B cell (primary cell): ENCODE results near the gene SCAMP5. TPM values are rescaled to one million over a fixed set of nuclear protein-coding genes. Genes with fewer than 3 reads are reported as not detected.

Experiments used
- ATAC-seq: fragments of 200-7000 bp; cut with Tn5 transposase; one replicate; pipeline ENCODE4 v1.10.0; 2021; ENCODE audit warnings: low read depth, mild to moderate bottlenecking, moderate number of reproducible peaks, moderate library complexity
- CTCF ChIA-PET: fragments of 350-600 bp; sonication (Branson Sonifier 250); formaldehyde crosslinking; loops from one replicate; lab custom pipeline; 2021; ENCODE audit warnings: antibody characterized with exemption, inconsistent platforms; lab: Charles Lee
- POLR2A ChIA-PET: fragments of 350-600 bp; sonication (Branson Sonifier 250); formaldehyde crosslinking; loops from one replicate; lab custom pipeline; 2021; ENCODE audit warnings: antibody characterized with exemption; lab: Charles Lee
- DNase-seq: peaks from one replicate; pipeline ENCODE4 v3.0.0; 2013
- H2AFZ ChIP-seq: 2 replicates; pipeline ENCODE4 v1.6.1; 2012; ENCODE audit warnings: mild to moderate bottlenecking, low read depth, low read length; ENCODE audit not compliant: insufficient read depth, poor library complexity, severe bottlenecking
- H3K27ac ChIP-seq, 2 donors: 1 replicate in 1 of 2; 2 replicates in 1 of 2; pipeline ENCODE4 v1.5.1; 2012 to 2013; ENCODE audit warnings: low read length in 2 of 2, mild to moderate bottlenecking in 2 of 2, moderate library complexity in 1 of 2
- H3K27me3 ChIP-seq, 4 experiments: fragments of 200-600 bp in 1 of 4; sonication (generic) in 1 of 4; replicated peaks in 1 of 4; 1 replicate in 2 of 4; 2 replicates in 2 of 4; pipeline versions ENCODE4 v1.6.1 to v1.7.0; 2013 to 2016; ENCODE audit warnings: low read length in 3 of 4, mild to moderate bottlenecking in 2 of 4, mixed read lengths in 1 of 4, moderate library complexity in 1 of 4; ENCODE audit not compliant: insufficient read depth in 4 of 4, control insufficient read depth in 3 of 4; ENCODE audit errors: control extremely low read depth in 1 of 4
- H3K36me3 ChIP-seq, 2 experiments: replicated peaks in 1 of 2; 1 replicate in 1 of 2; 2 replicates in 1 of 2; pipeline versions ENCODE4 v1.6.1 to v1.7.1; 2013; ENCODE audit warnings: low read length in 1 of 2; ENCODE audit not compliant: insufficient read depth in 2 of 2, control insufficient read depth in 1 of 2; ENCODE audit errors: control extremely low read depth in 1 of 2, extremely low read depth in 1 of 2
- H3K4me1 ChIP-seq, 2 donors: fragments of 200-600 bp in 1 of 2; sonication (generic) in 1 of 2; 1 replicate in 1 of 2; 2 replicates in 1 of 2; pipeline versions ENCODE4 v1.5.1 to v1.6.1; 2013 to 2017; ENCODE audit warnings: low read length in 2 of 2; ENCODE audit not compliant: control insufficient read depth in 2 of 2, insufficient read depth in 2 of 2
- H3K4me2 ChIP-seq: replicated peaks from 2 replicates; pipeline ENCODE3; 2012; ENCODE audit warnings: mild to moderate bottlenecking, low read depth, low read length; ENCODE audit not compliant: poor library complexity, severe bottlenecking
- H3K4me3 ChIP-seq, 5 experiments: fragments of 200-600 bp in 1 of 5; sonication (generic) in 1 of 5; 1 replicate in 3 of 5; 2 replicates in 2 of 5; pipeline versions ENCODE4 v1.5.1 to v1.7.0; 2011 to 2016; ENCODE audit warnings: low read length in 4 of 5, mild to moderate bottlenecking in 4 of 5, low read depth in 2 of 5, control low read depth in 1 of 5, moderate library complexity in 1 of 5; ENCODE audit not compliant: insufficient read depth in 1 of 5; ENCODE audit errors: control extremely low read depth in 1 of 5, extremely low read depth in 1 of 5
- H3K79me2 ChIP-seq: fragments of 200-600 bp; sonication (generic); one replicate; pipeline ENCODE4 v1.6.0; 2016; ENCODE audit warnings: low read length; ENCODE audit not compliant: control insufficient read depth, insufficient read depth
- H3K9ac ChIP-seq: fragments of 200-600 bp; sonication (generic); 2 replicates; pipeline ENCODE4 v1.6.1; 2017; ENCODE audit warnings: mild to moderate bottlenecking, low read length, moderate library complexity
- H3K9me3 ChIP-seq, 3 donors: one replicate each; pipeline versions ENCODE4 v1.6.1 to v1.7.1; 2013; ENCODE audit warnings: low read length in 2 of 3; ENCODE audit not compliant: control insufficient read depth in 2 of 3, insufficient read depth in 1 of 3; ENCODE audit errors: control extremely low read depth in 1 of 3
- H4K20me1 ChIP-seq: 2 replicates; pipeline ENCODE4 v1.6.0; 2012; ENCODE audit warnings: mild to moderate bottlenecking, low read length; ENCODE audit not compliant: insufficient read depth, control insufficient read depth, poor library complexity, severe bottlenecking
- H3K27ac Mint-ChIP-seq: one replicate; pipeline ENCODE4 v1.8.0; 2021; ENCODE audit warnings: mixed read lengths
- H3K27me3 Mint-ChIP-seq: one replicate; pipeline ENCODE4 v1.8.0; 2021; ENCODE audit warnings: mixed read lengths
- H3K4me1 Mint-ChIP-seq: one replicate; pipeline ENCODE4 v1.8.0; 2021; ENCODE audit warnings: mixed read lengths
- H3K4me3 Mint-ChIP-seq: one replicate; pipeline ENCODE4 v1.8.0; 2021; ENCODE audit warnings: mixed read lengths
- H3K9me3 Mint-ChIP-seq: one replicate; pipeline ENCODE4 v1.8.0; 2022; ENCODE audit warnings: mixed read lengths; ENCODE audit not compliant: insufficient read depth
- CTCF ChIP-seq: fragments of 200-600 bp; IDR thresholded peaks from one replicate; pipeline ENCODE4 v1.8.0; 2022; ENCODE audit warnings: antibody characterized with exemption, mild to moderate bottlenecking
- EZH2 ChIP-seq: IDR thresholded peaks from 2 replicates; pipeline ENCODE4 v1.6.1; 2012; ENCODE audit warnings: borderline replicate concordance, low read depth, mild to moderate bottlenecking, moderate library complexity, low read length; ENCODE audit not compliant: insufficient read depth, poor library complexity, severe bottlenecking
- WGBS: methylation state at CpG from one replicate; pipeline ENCODE4 v1.1.5; 2013; ENCODE audit warnings: missing lambda C conversion rate; ENCODE audit not compliant: insufficient coverage; 5-methylcytosine and 5-hydroxymethylcytosine counted together
- intact Hi-C: fragments of 100-400 bp; cut with micrococcal nuclease; formaldehyde crosslinking; loops from one replicate; pipeline ENCODE4 v1.10.0; 2022
- polyA plus RNA-seq: library from polyadenylated mRNA; depleted of rRNA; stranded (reverse); fragments of >200 nt; gene quantifications from 2 replicates; pipeline ENCODE4 v1.2.3, GENCODE V29; 2012
- total RNA-seq, 2 donors: library from RNA; stranded (reverse); fragments of 120-200 nt in 1 of 2; gene quantifications; 1 replicate in 1 of 2; 2 replicates in 1 of 2; pipeline versions ENCODE4 v1.2.3 to v1.2.4, GENCODE V29; 2013 to 2022

Gene SCAMP5
- total and polyA plus RNA-seq, 2 donors (not counting 1 experiment from before 2014, with no cell fraction given), result 0.59 to 3.4 TPM

- Histone ChIP-seq H3K9me3 (no peaks in the 10 kb centered on the region), H3K4me2 (no peak overlapping the region), H3K36me3 (peaks cover 0 to 3% of the 10 kb centered on the region in 2 experiments), H3K9ac (no peak overlapping the region), H3K27me3 (peaks cover 0 to 7% (median 0%) of the 10 kb centered on the region in 4 experiments), H2AFZ (no peak overlapping the region), H3K79me2 (peaks cover 34% of the 10 kb centered on the region), H3K4me1 (peaks cover 48 to 61% of the 10 kb centered on the region in 2 donors), H3K27ac (no peak overlapping the region), H4K20me1 (peaks cover 42% of the 10 kb centered on the region), H3K4me3 (no peak overlapping the region)
- no peak for TF ChIP-seq EZH2
- TF ChIP-seq CTCF, result no peak
- no peaks in the 10 kb centered on the region for H3K27me3 Mint-ChIP-seq
- POLR2A ChIA-PET, result interaction anchor here (1.0 to 1.2 kb wide), 2 partner anchors 156 to 159 kb away, joined by 3 to 5 read pairs; partner anchors contain the start of gene C15orf39
- no peak for ATAC-seq
- CTCF ChIA-PET, result interaction anchor here (1.3 to 12.1 kb wide), 4 partner anchors 12 to 162 kb away, joined by 3 to 251 read pairs (median 74); partner anchors contain the start of gene C15orf39
- H3K27ac Mint-ChIP-seq, result no peak overlapping the region
- DNase-seq, result no peak
- H3K9me3 Mint-ChIP-seq, result no peaks in the 10 kb centered on the region
- 98% methylated on average over 6 of the region's 6 CpGs for WGBS
- peak overlapping the region; percentile 12 for H3K4me3 Mint-ChIP-seq
- H3K4me1 Mint-ChIP-seq, result peaks cover 56% of the 10 kb centered on the region
- intact Hi-C loops, result no loop called here
These were observed 50.1 kb downstream of the SCAMP5 start for GRCh38 chr15:75045332-75046015.

GRCh38 chr15:75048394-75048793, 53.0 kb downstream of the SCAMP5 start:
- Histone ChIP-seq H3K4me1 (peaks cover 35 to 46% of the 10 kb centered on the region in 2 donors), H3K4me3 (no peak overlapping the region), H3K36me3 (peaks cover 0 to 3% of the 10 kb centered on the region in 2 experiments), H3K79me2 (peaks cover 23% of the 10 kb centered on the region), H3K9me3 (no peaks in the 10 kb centered on the region), H3K27me3 (peaks cover 0 to 7% (median 0%) of the 10 kb centered on the region in 4 experiments), H3K27ac (no peak overlapping the region), H2AFZ (no peak overlapping the region), H3K9ac (no peak overlapping the region), H3K4me2 (no peak overlapping the region), H4K20me1 (peaks cover 39% of the 10 kb centered on the region)
- WGBS, result 94% methylated on average over 10 of the region's 10 CpGs
- no peaks in the 10 kb centered on the region for H3K9me3 Mint-ChIP-seq
- no peak for TF ChIP-seq CTCF
- TF ChIP-seq EZH2, result no peak
- POLR2A ChIA-PET, result interaction anchor here (0.6 kb wide), 1 partner anchor 9 kb away, joined by 6 read pairs; no protein-coding TSS in a partner anchor
- peaks cover 44% of the 10 kb centered on the region for H3K4me1 Mint-ChIP-seq
- no peaks in the 10 kb centered on the region for H3K27me3 Mint-ChIP-seq
- H3K4me3 Mint-ChIP-seq, result no peak overlapping the region
- intact Hi-C loops, result no loop called here
- H3K27ac Mint-ChIP-seq, result no peak overlapping the region
- ATAC-seq, result no peak
- CTCF ChIA-PET, result no interaction called here
- DNase-seq, result no peak
